GM13976 (cell line): ENCODE measurements around the gene THADA.
"Not testable (repeated sequence)": the region's sequence is repeated elsewhere in the genome, so short reads cannot be mapped to it uniquely, and the experiment has no call there.

ENCODE experiments used
- DNase-seq: peaks from one replicate; pipeline ENCODE4 v3.0.0; 2012; ENCODE audit warnings: low spot score
- CTCF ChIP-seq: IDR thresholded peaks from 2 replicates; pipeline ENCODE4 v1.5.1; 2012; ENCODE audit warnings: borderline replicate concordance, mild to moderate bottlenecking; ENCODE audit not compliant: insufficient read depth; ENCODE audit errors: extremely low read depth, missing control alignments, control extremely low read depth
- in situ Hi-C: fragments of 300-500 bp; cut with MboI; formaldehyde crosslinking; loops from one replicate; pipeline ENCODE4 v1.12.0; 2022; ENCODE audit warnings: low sequenced_read_pairs, mixed read lengths, inconsistent platforms; ENCODE audit not compliant: unreplicated experiment

THADA gene

GRCh38 chr2:43450617-43451016 lies 145.2 kb downstream of the THADA start:
- in situ Hi-C loops, result no loop called here
- TF ChIP-seq CTCF, result no peak
- DNase-seq, result no peak

GRCh38 chr2:43448822-43449110 lies 147.1 kb downstream of the THADA start:
- TF ChIP-seq CTCF, result no peak
- in situ Hi-C loops, result no loop called here
- DNase-seq, result no peak

GRCh38 chr2:43448011-43448821 lies 147.6 kb downstream of the THADA start:
- in situ Hi-C loops, result no loop called here
- DNase-seq, result no peak
- no peak for TF ChIP-seq CTCF

GRCh38 chr2:43446755-43447154 lies 149.1 kb downstream of the THADA start:
- in situ Hi-C loops, DNase-seq: not testable (repeated sequence)

GRCh38 chr2:43445781-43446180 lies 150.1 kb downstream of the THADA start:
- DNase-seq, result no peak
- no peak for TF ChIP-seq CTCF
- in situ Hi-C loops, result no loop called here

GRCh38 chr2:43444989-43445645 lies 150.7 kb downstream of the THADA start:
- no peak for DNase-seq
- TF ChIP-seq CTCF, result no peak
- in situ Hi-C loops, result no loop called here

- no peak for TF ChIP-seq CTCF
- in situ Hi-C loops, result no loop called here
- no peak for DNase-seq
These were observed 152.6 kb downstream of the THADA start for GRCh38 chr2:43443282-43443681.
